Measurements from ENCODE around the gene PPIL4. TPM values are rescaled to one million over a fixed set of nuclear protein-coding genes. Genes with fewer than 3 reads are reported as not detected.

Gene PPIL4
- total and polyA plus RNA-seq, 2 experiments from 2014 or later = 35.1 to 47.3 TPM

- peaks cover 4% of the 10 kb centered on the region for H3K27me3 Mint-ChIP-seq (ENCODE audit: insufficient read depth, low read depth, poor library complexity)
- no peak for ATAC-seq
These were observed 6.1 kb upstream of the PPIL4 start for GRCh38 chr6:149551920-149552319.

More at GRCh38 chr6:149551920-149552319, 6.1 kb upstream of the PPIL4 start:
- H3K4me1 Mint-ChIP-seq = no peaks in the 10 kb centered on the region; the same call in 2 of the 3 replicates
- Histone ChIP-seq H4K20me1 (replicated peaks; ENCODE audit: insufficient read depth) (no peaks in the 10 kb centered on the region), H2AFZ (no peak overlapping the region; the same call in 1 of the 2 replicates), H3K4me3 (no peak overlapping the region), H3F3A (replicated peaks; ENCODE audit: low read depth) (no peaks in the 10 kb centered on the region), H3K9me2 (ENCODE audit: insufficient read depth) (no peaks in the 10 kb centered on the region), H3K36me3 (ENCODE audit: insufficient read depth) (no peaks in the 10 kb centered on the region), H3K4me1 (ENCODE audit: insufficient read depth) (no peaks in the 10 kb centered on the region), H3K79me2 (replicated peaks; ENCODE audit: insufficient read depth) (no peaks in the 10 kb centered on the region), H3K27me3 (ENCODE audit: insufficient read depth) (no peaks in the 10 kb centered on the region), H3K27ac (ENCODE audit: low read depth) (no peak overlapping the region), H3K4me2 (no peak overlapping the region)
- no peak for DNase-seq (ENCODE audit: low spot score)
- no peaks in the 10 kb centered on the region for H3K36me3 Mint-ChIP-seq (ENCODE audit: low read depth)
- no peak overlapping the region for H3K4me3 Mint-ChIP-seq
- no peak overlapping the region for H3K27ac Mint-ChIP-seq
- no peaks in the 10 kb centered on the region for H3K9me3 Mint-ChIP-seq
- TF ChIP-seq ZNF114 (CRISPR knock-in tag; IDR thresholded peaks at IDR 0.05) = no peak
- no peak for TF ChIP-seq CTCF (conservative IDR thresholded peaks at IDR 0.05; ENCODE audit: low read depth in 2 of 2)
- TF ChIP-seq CREB1 (CRISPR knock-in tag; IDR thresholded peaks at IDR 0.05; ENCODE audit: low read depth) = no peak
- TF ChIP-seq EZH2 (IDR thresholded peaks at IDR 0.05; ENCODE audit: low read depth, unreplicated experiment) = no peak
- TF ChIP-seq ZNF462 (CRISPR knock-in tag; IDR thresholded peaks at IDR 0.05) = no peak
- TF ChIP-seq POLR2AphosphoS5 (IDR thresholded peaks at IDR 0.05; ENCODE audit: low read depth) = no peak
- TF ChIP-seq EZH2phosphoT487 (IDR thresholded peaks at IDR 0.05; ENCODE audit: unreplicated experiment) = no peak

All from GM23338 (cell line).